HepG2 (cell line): Measurements from ENCODE around the gene AGAP3. TPM values are rescaled to one million over a fixed set of nuclear protein-coding genes. Genes with fewer than 3 reads are reported as not detected.

Experiments
- ATAC-seq: fragments of 200-7000 bp; cut with Tn5 transposase; 3 replicates; pipeline ENCODE4 v1.9.1; 2020; ENCODE audit warnings: mild to moderate bottlenecking, moderate library complexity
- BruUV-seq: library from RNA; stranded (reverse); fragments of 400-500 nt; replicated peaks from 2 replicates; lab custom pipeline; 2021; lab: Mats Ljungman, UMichigan
- CTCF ChIA-PET: fragments of 300-600 bp; formaldehyde crosslinking; extraction: SDS; loops from one replicate; lab custom pipeline; 2021; ENCODE audit warnings: low total read pairs, inconsistent platforms, low intra/inter-chr PET ratio; lab: Yijun Ruan, JAX
- POLR2A ChIA-PET: fragments of 350-600 bp; sonication (Branson Sonifier 250); formaldehyde crosslinking; loops from one replicate; lab custom pipeline; 2020; ENCODE audit warnings: antibody characterized with exemption, inconsistent platforms; lab: Yijun Ruan, JAX
- DNase-seq: peaks from one replicate; pipeline ENCODE4 v3.0.0-alpha.2; 2015; ENCODE audit warnings: low spot score
- FAIRE-seq: peaks from 3 replicates; lab custom pipeline; 2011; peaks lifted over from hg19 to GRCh38; lab: Jason Lieb, UNC
- H2AFZ ChIP-seq: one replicate; pipeline ENCODE4 v1.6.1; 2011; ENCODE audit warnings: low read length, inconsistent platforms
- H3K27ac ChIP-seq: fragments of 300-600 bp; 3 replicates; pipeline ENCODE4 v1.8.0; 2011; ENCODE audit warnings: mixed run types, mild to moderate bottlenecking, mixed read lengths, low read length, inconsistent platforms; ENCODE audit not compliant: insufficient read depth; ENCODE audit errors: extremely low read length
- H3K27me3 ChIP-seq, 2 experiments: fragments of 200-600 bp in 1 of 2; 2 replicates in 1 of 2; 3 replicates in 1 of 2; pipeline versions ENCODE4 v1.6.0 to v1.8.0; 2011; ENCODE audit warnings: low read length in 2 of 2, mild to moderate bottlenecking in 2 of 2, moderate library complexity in 2 of 2, inconsistent platforms in 1 of 2; ENCODE audit not compliant: insufficient read depth in 2 of 2, control insufficient read depth in 1 of 2
- H3K36me3 ChIP-seq, 2 experiments: fragments of 200-600 bp in 1 of 2; replicated peaks in 1 of 2; 2 replicates in 1 of 2; 3 replicates in 1 of 2; pipeline versions ENCODE4 v1.5.1 to v1.8.0; 2011; ENCODE audit warnings: low read length in 2 of 2, inconsistent platforms in 1 of 2; ENCODE audit not compliant: insufficient read depth in 2 of 2, control insufficient read depth in 1 of 2
- H3K4me1 ChIP-seq: 2 replicates; pipeline ENCODE4 v1.5.1; 2012; ENCODE audit warnings: low read length, inconsistent platforms; ENCODE audit not compliant: insufficient read depth
- H3K4me2 ChIP-seq: 2 replicates; pipeline ENCODE4 v1.6.0; 2011; ENCODE audit warnings: low read depth, low read length, inconsistent platforms
- H3K4me3 ChIP-seq, 3 experiments: fragments of 200-600 bp in 1 of 3; sonication (generic), shearing (Covaris generic) in 1 of 3; replicated peaks in 1 of 3; 2 replicates each; pipeline ENCODE4 v1.5.1; 2011 to 2016; ENCODE audit warnings: low read length in 3 of 3, inconsistent platforms in 2 of 3, low read depth in 2 of 3, mild to moderate bottlenecking in 2 of 3, control low read depth in 1 of 3, mixed read lengths in 1 of 3; ENCODE audit not compliant: insufficient read depth in 1 of 3
- H3K79me2 ChIP-seq: one replicate; pipeline ENCODE4 v1.6.1; 2011; ENCODE audit warnings: low read length, inconsistent platforms; ENCODE audit not compliant: insufficient read depth
- H3K9ac ChIP-seq: 2 replicates; pipeline ENCODE4 v1.6.0; 2011; ENCODE audit warnings: mild to moderate bottlenecking, low read depth, low read length, inconsistent platforms; ENCODE audit not compliant: insufficient read depth
- H3K9me3 ChIP-seq: 2 replicates; pipeline ENCODE4 v1.5.1; 2012; ENCODE audit warnings: mild to moderate bottlenecking, low read length
- H4K20me1 ChIP-seq: 2 replicates; pipeline ENCODE4 v1.6.0; 2011; ENCODE audit warnings: inconsistent platforms, mild to moderate bottlenecking, low read length, moderate library complexity; ENCODE audit not compliant: insufficient read depth
- CCDC6 ChIP-seq: sonication (generic); formaldehyde crosslinking; IDR thresholded peaks from 2 replicates; pipeline ENCODE4 v1.8.1; 2022; ENCODE audit warnings: mild to moderate bottlenecking, missing genetic modification reagents, moderate library complexity
- CHD2 ChIP-seq: IDR thresholded peaks from 2 replicates; pipeline ENCODE4 v1.6.1; 2011; ENCODE audit warnings: low read depth, low read length, improper control_type of control experiment
- NFE2 ChIP-seq: sonication (generic); formaldehyde crosslinking; IDR thresholded peaks from 2 replicates; pipeline ENCODE4 v1.4.0; 2020; ENCODE audit warnings: missing genetic modification reagents
- RORA ChIP-seq: sonication (generic); formaldehyde crosslinking; IDR thresholded peaks from 2 replicates; pipeline ENCODE4 v1.5.0; 2020; ENCODE audit warnings: mild to moderate bottlenecking, missing genetic modification reagents, moderate library complexity
- SNAI1 ChIP-seq: sonication (generic); formaldehyde crosslinking; IDR thresholded peaks from 2 replicates; pipeline ENCODE4 v1.5.0; 2020; ENCODE audit warnings: mild to moderate bottlenecking, missing genetic modification reagents, borderline replicate concordance
- ZNF292 ChIP-seq: sonication (generic); formaldehyde crosslinking; IDR thresholded peaks from 2 replicates; pipeline ENCODE4 v1.8.1; 2022; ENCODE audit warnings: mild to moderate bottlenecking, low read depth, missing genetic modification reagents, borderline replicate concordance
- ZNF619 ChIP-seq: sonication (generic); formaldehyde crosslinking; IDR thresholded peaks from 2 replicates; pipeline ENCODE4 v1.4.0; 2020; ENCODE audit warnings: mild to moderate bottlenecking, missing genetic modification reagents
- ZNF788 ChIP-seq: sonication (generic); formaldehyde crosslinking; IDR thresholded peaks from 2 replicates; pipeline ENCODE4 v1.5.0; 2020; ENCODE audit warnings: mild to moderate bottlenecking, missing genetic modification reagents, borderline replicate concordance
- ZNF891 ChIP-seq: sonication (generic); formaldehyde crosslinking; IDR thresholded peaks from 2 replicates; pipeline ENCODE4 v1.5.0; 2020; ENCODE audit warnings: mild to moderate bottlenecking, missing genetic modification reagents
- WGBS: methylation state at CpG from one replicate; pipeline ENCODE4 v1.1.6; 2017; ENCODE audit warnings: low lambda C conversion rate; 5-methylcytosine and 5-hydroxymethylcytosine counted together
- in situ Hi-C: cut with HindIII; loops from 2 replicates; pipeline ENCODE4 v1.10.0; 2017; ENCODE audit warnings: low pct_unique_long_range_greater_than_20kb; ENCODE audit not compliant: extremely low pct_ligation_motif_present
- intact Hi-C: fragments of 100-400 bp; cut with micrococcal nuclease; formaldehyde crosslinking; loops from one replicate; pipeline ENCODE4 v1.10.0; 2022; ENCODE audit not compliant: unreplicated experiment
- polyA plus RNA-seq, 8 experiments: library from polyadenylated mRNA; depleted of rRNA in 3 of 8; stranded (reverse) in 7 of 8; unstranded in 1 of 8; fragments of >200 nt; fragmentation: Illumina TruSeq in 4 of 8; extraction: Trizol in 4 of 8; gene quantifications; 2 replicates each; pipeline versions ENCODE4 v1.2.1 to v1.2.3, GENCODE V29; 2011 to 2016; ENCODE audit warnings: low read depth in 4 of 8, missing spikeins in 1 of 8, mixed read lengths in 1 of 8; ENCODE audit not compliant: insufficient read depth in 1 of 8
- total RNA-seq, 5 experiments: library from RNA; depleted of rRNA; stranded (reverse); fragments of >200 nt; fragmentation: Illumina TruSeq; extraction: Trizol; gene quantifications; 2 replicates each; pipeline ENCODE4 v1.2.3, GENCODE V29; 2016; ENCODE audit warnings: low read depth in 1 of 5
- TF ChIP-seq, protein P1 (sequence below), 2 experiments: sonication (generic) in 1 of 2; formaldehyde crosslinking in 1 of 2; IDR thresholded peaks; 2 replicates each; pipeline versions ENCODE4 v1.4.0 to v1.6.1; 2016 to 2020; ENCODE audit warnings: borderline replicate concordance in 1 of 2, low read depth in 1 of 2, mild to moderate bottlenecking in 1 of 2, missing genetic modification reagents in 1 of 2
- TF ChIP-seq, protein P2 (sequence below): sonication (generic); formaldehyde crosslinking; IDR thresholded peaks from 2 replicates; pipeline ENCODE4 v1.5.1; 2020; ENCODE audit warnings: missing genetic modification reagents, mild to moderate bottlenecking, borderline replicate concordance

The AGAP3 gene
- total and polyA plus RNA-seq, 2 of the 13 experiments (the other 11 are each of a cell fraction or from before 2014, with no cell fraction given): 31.3 to 61.4 TPM

DNA sequence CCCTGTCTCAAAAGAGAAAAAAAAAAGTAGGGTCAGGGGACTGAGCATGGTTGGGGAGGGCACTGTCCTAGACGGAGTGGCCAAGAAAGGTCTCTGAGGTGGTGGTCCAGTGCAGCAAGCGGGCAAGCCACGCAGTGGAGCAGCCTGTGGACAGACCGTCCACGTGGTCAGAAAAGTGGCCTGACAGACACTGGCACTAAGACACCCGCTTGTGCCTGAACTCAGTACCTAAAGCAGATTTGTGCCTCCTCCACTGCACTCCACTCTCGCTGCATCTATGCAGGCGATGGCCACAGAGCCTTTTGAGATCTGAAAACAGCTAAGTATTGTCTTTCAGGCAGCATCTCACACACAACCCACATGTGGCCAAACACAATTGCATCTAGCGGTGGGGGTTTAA, 92.0 kb downstream of the AGAP3 start (continued):
- TF ChIP-seq, protein P1, sequence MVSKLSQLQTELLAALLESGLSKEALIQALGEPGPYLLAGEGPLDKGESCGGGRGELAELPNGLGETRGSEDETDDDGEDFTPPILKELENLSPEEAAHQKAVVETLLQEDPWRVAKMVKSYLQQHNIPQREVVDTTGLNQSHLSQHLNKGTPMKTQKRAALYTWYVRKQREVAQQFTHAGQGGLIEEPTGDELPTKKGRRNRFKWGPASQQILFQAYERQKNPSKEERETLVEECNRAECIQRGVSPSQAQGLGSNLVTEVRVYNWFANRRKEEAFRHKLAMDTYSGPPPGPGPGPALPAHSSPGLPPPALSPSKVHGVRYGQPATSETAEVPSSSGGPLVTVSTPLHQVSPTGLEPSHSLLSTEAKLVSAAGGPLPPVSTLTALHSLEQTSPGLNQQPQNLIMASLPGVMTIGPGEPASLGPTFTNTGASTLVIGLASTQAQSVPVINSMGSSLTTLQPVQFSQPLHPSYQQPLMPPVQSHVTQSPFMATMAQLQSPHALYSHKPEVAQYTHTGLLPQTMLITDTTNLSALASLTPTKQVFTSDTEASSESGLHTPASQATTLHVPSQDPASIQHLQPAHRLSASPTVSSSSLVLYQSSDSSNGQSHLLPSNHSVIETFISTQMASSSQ (IDR thresholded peaks at IDR 0.05; ENCODE audit: low read depth): no peak
- TF ChIP-seq, protein P1 (CRISPR knock-in tag; IDR thresholded peaks at IDR 0.05; ENCODE audit: borderline replicate concordance): no peak
- TF ChIP-seq ZNF619: no peak
- no peak for TF ChIP-seq RORA (CRISPR knock-in tag)
- TF ChIP-seq CCDC6 (CRISPR knock-in tag): no peak
- no peak for TF ChIP-seq NFE2 (CRISPR knock-in tag)
- TF ChIP-seq ZNF891: no peak
- no peak for TF ChIP-seq CHD2
- no peak for TF ChIP-seq ZNF788

DNA sequence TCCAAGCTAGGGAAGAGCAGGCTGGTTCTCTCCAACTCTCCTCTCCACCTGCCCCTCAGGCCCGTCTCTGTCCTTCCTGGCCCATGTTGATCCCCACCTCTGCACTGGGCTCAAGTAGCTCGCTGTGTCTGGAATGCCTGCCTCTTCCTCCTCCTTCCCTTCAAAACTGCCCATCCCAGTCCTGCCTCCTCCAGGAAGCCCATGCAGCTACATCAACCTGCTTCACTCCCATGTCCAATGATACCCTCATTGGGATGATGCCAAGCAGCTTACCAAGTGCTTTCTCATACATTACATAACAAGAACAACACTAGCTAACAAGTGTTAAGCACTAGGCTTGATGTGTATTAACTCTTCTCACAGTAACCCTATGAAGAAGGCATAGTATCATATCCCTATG, 92.6 kb downstream of the AGAP3 start:
- CTCF ChIA-PET: no interaction called here
- intact Hi-C loops (loop anchor here (10.0 kb wide), 1 partner anchor 126 kb away; no protein-coding TSS in a partner anchor), in situ Hi-C loops (no loop called here)
- no TSS peak for BruUV-seq
- ATAC-seq (no peak), FAIRE-seq (no peak), DNase-seq (no peak)
- Histone ChIP-seq H4K20me1 (no peaks in the 10 kb centered on the region), H3K79me2 (no peaks in the 10 kb centered on the region), H3K27ac (no peak overlapping the region), H2AFZ (no peak overlapping the region), H3K27me3 (peaks cover 2 to 58% of the 10 kb centered on the region in 2 experiments; a peak in 3 of 5 replicates), H3K9ac (no peak overlapping the region), H3K4me2 (no peak overlapping the region), H3K9me3 (no peaks in the 10 kb centered on the region), H3K4me3 (no peak overlapping the region), H3K36me3 (no peaks in the 10 kb centered on the region), H3K4me1 (no peaks in the 10 kb centered on the region)
- WGBS: 0% methylated on average over 2 of the region's 2 CpGs
- POLR2A ChIA-PET: no interaction called here
- TF ChIP-seq SNAI1 (CRISPR knock-in tag) (no peak), ZNF292 (no peak)
- TF ChIP-seq, protein P2, sequence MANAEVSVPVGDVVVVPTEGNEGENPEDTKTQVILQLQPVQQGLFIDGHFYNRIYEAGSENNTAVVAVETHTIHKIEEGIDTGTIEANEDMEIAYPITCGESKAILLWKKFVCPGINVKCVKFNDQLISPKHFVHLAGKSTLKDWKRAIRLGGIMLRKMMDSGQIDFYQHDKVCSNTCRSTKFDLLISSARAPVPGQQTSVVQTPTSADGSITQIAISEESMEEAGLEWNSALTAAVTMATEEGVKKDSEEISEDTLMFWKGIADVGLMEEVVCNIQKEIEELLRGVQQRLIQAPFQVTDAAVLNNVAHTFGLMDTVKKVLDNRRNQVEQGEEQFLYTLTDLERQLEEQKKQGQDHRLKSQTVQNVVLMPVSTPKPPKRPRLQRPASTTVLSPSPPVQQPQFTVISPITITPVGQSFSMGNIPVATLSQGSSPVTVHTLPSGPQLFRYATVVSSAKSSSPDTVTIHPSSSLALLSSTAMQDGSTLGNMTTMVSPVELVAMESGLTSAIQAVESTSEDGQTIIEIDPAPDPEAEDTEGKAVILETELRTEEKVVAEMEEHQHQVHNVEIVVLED: no peak
- TF ChIP-seq, all 625 proteins: peak for 0
